ENCODE data around the gene ADCY2. TPM values are rescaled to one million over a fixed set of nuclear protein-coding genes. Genes with fewer than 3 reads are reported as not detected.

The ADCY2 gene
- total RNA-seq, 1 experiment from 2014 or later: 0.34 TPM

DNA sequence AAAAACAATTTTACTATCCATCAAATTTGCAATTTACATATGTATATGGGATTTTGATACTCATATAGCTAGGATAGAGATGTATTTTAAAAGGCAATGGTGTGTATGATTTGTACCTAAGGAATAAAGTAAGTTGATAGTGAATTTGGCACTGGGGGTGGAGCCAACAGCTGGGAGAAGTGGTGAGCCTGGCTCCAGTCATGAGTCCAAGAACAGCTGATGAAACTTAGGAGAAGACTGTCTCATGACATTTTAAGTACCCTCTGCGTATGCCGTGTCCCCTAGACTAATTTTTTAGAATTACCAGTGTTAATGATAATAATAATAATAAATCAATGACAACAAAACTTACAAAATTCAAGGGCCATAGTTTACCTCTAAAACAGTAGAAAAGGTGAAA lies 181.4 kb downstream of the ADCY2 start:
- intact Hi-C loops (cut with micrococcal nuclease; ENCODE audit: unreplicated experiment): no loop called here
- CTCF ChIA-PET: no interaction called here
- POLR2A ChIA-PET (ENCODE audit: low non-redundant PET): no interaction called here
- no TSS peak for BruUV-seq (replicated peaks)
- H3K4me1 ChIP-seq (ENCODE audit: insufficient read depth, low read length, poor library complexity, severe bottlenecking): no peaks in the 10 kb centered on the region
- no peak overlapping the region for H3K4me3 ChIP-seq (ENCODE audit: low read depth, low read length, poor library complexity, severe bottlenecking)
- H3K9me3 ChIP-seq (ENCODE audit: low read depth, low read length, poor library complexity, severe bottlenecking): no peaks in the 10 kb centered on the region
- no peak overlapping the region for H3K27ac ChIP-seq (ENCODE audit: low read depth, low read length, poor library complexity, severe bottlenecking)
- DNase-seq (ENCODE audit: low spot score): no peak
- TF ChIP-seq EZH2 (IDR thresholded peaks at IDR 0.05; ENCODE audit: borderline replicate concordance, low read depth, low read length, poor library complexity, severe bottlenecking): no peak
- TF ChIP-seq, protein P1, sequence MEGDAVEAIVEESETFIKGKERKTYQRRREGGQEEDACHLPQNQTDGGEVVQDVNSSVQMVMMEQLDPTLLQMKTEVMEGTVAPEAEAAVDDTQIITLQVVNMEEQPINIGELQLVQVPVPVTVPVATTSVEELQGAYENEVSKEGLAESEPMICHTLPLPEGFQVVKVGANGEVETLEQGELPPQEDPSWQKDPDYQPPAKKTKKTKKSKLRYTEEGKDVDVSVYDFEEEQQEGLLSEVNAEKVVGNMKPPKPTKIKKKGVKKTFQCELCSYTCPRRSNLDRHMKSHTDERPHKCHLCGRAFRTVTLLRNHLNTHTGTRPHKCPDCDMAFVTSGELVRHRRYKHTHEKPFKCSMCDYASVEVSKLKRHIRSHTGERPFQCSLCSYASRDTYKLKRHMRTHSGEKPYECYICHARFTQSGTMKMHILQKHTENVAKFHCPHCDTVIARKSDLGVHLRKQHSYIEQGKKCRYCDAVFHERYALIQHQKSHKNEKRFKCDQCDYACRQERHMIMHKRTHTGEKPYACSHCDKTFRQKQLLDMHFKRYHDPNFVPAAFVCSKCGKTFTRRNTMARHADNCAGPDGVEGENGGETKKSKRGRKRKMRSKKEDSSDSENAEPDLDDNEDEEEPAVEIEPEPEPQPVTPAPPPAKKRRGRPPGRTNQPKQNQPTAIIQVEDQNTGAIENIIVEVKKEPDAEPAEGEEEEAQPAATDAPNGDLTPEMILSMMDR (conservative IDR thresholded peaks at IDR 0.05; ENCODE audit: low read depth, low read length): no peak
- H3K27me3 ChIP-seq (replicated peaks; ENCODE audit: insufficient read depth, low read depth, low read length, poor library complexity): no peaks in the 10 kb centered on the region
- H3K36me3 ChIP-seq (ENCODE audit: insufficient read depth, low read length, poor library complexity, severe bottlenecking): no peaks in the 10 kb centered on the region

DNA sequence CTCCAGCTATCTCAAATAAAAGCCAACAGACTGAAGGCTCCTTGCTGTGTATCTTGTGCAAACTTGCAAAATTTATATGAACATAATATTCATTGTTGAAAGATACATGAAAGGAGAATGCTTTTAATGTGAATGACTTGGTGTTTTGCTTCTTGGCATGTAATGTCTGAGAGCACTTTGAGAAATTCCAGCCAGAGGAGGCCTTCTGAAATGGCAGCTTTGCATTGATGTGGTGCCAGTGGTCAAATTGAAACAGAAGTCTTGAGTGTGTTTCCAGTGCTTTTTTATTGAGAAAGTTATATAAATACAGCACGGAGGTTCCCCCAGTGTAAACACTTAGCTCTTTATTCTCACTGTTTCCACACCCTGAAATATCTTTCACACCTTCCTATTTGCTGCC lies 182.1 kb downstream of the ADCY2 start:
- Histone ChIP-seq H3K36me3 (ENCODE audit: insufficient read depth, low read length, poor library complexity, severe bottlenecking) (no peaks in the 10 kb centered on the region), H3K27me3 (replicated peaks; ENCODE audit: insufficient read depth, low read depth, low read length, poor library complexity) (no peaks in the 10 kb centered on the region), H3K27ac (ENCODE audit: low read depth, low read length, poor library complexity, severe bottlenecking) (no peak overlapping the region), H3K4me1 (ENCODE audit: insufficient read depth, low read length, poor library complexity, severe bottlenecking) (no peaks in the 10 kb centered on the region), H3K9me3 (ENCODE audit: low read depth, low read length, poor library complexity, severe bottlenecking) (no peaks in the 10 kb centered on the region), H3K4me3 (ENCODE audit: low read depth, low read length, poor library complexity, severe bottlenecking) (no peak overlapping the region)
- no TSS peak for BruUV-seq (replicated peaks)
- intact Hi-C loops (cut with micrococcal nuclease; ENCODE audit: unreplicated experiment): no loop called here
- CTCF ChIA-PET: no interaction called here
- TF ChIP-seq, protein P1 (conservative IDR thresholded peaks at IDR 0.05; ENCODE audit: low read depth, low read length): no peak
- no peak for TF ChIP-seq EZH2 (IDR thresholded peaks at IDR 0.05; ENCODE audit: borderline replicate concordance, low read depth, low read length, poor library complexity, severe bottlenecking)
- DNase-seq (ENCODE audit: low spot score): no peak
- POLR2A ChIA-PET (ENCODE audit: low non-redundant PET): no interaction called here

DNA sequence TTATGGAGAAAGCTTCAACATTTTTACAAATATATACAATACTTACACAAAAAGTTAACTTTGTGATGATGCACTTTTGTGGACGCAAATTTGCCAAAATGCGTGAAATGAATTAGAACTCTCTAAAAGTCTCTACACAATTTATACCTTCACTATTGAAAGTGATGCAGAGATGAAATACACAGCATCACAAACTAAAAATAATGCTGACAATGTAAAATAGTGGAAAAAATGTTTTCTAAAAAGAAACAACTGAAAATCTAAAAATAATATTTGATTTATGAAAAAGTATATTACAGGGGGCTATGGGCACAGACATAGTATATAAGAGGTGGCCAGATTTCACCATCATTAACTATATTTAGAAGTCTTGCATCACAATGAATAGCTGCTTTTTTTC lies 188.8 kb downstream of the ADCY2 start:
- ChIA-PET POLR2A (ENCODE audit: low non-redundant PET) (no interaction called here), CTCF (no interaction called here)
- no peaks in the 10 kb centered on the region for H3K4me1 ChIP-seq (ENCODE audit: insufficient read depth, low read length, poor library complexity, severe bottlenecking)
- no peaks in the 10 kb centered on the region for H3K9me3 ChIP-seq (ENCODE audit: low read depth, low read length, poor library complexity, severe bottlenecking)
- H3K4me3 ChIP-seq (ENCODE audit: low read depth, low read length, poor library complexity, severe bottlenecking): no peak overlapping the region
- no peaks in the 10 kb centered on the region for H3K27me3 ChIP-seq (replicated peaks; ENCODE audit: insufficient read depth, low read depth, low read length, poor library complexity)
- H3K36me3 ChIP-seq (ENCODE audit: insufficient read depth, low read length, poor library complexity, severe bottlenecking): no peaks in the 10 kb centered on the region
- H3K27ac ChIP-seq (ENCODE audit: low read depth, low read length, poor library complexity, severe bottlenecking): no peak overlapping the region
- intact Hi-C loops (cut with micrococcal nuclease; ENCODE audit: unreplicated experiment): no loop called here
- DNase-seq (ENCODE audit: low spot score): no peak
- no TSS peak for BruUV-seq (replicated peaks)
- TF ChIP-seq EZH2 (IDR thresholded peaks at IDR 0.05; ENCODE audit: borderline replicate concordance, low read depth, low read length, poor library complexity, severe bottlenecking): no peak
- TF ChIP-seq, protein P1 (conservative IDR thresholded peaks at IDR 0.05; ENCODE audit: low read depth, low read length): no peak
